ENCODE results near the gene ORM1. TPM values are rescaled to one million over a fixed set of nuclear protein-coding genes. Genes with fewer than 3 reads are reported as not detected.

Gene ORM1
- polyA plus RNA-seq, 3 donors = 2.2 to 4.9 (median 2.8) TPM

DNA sequence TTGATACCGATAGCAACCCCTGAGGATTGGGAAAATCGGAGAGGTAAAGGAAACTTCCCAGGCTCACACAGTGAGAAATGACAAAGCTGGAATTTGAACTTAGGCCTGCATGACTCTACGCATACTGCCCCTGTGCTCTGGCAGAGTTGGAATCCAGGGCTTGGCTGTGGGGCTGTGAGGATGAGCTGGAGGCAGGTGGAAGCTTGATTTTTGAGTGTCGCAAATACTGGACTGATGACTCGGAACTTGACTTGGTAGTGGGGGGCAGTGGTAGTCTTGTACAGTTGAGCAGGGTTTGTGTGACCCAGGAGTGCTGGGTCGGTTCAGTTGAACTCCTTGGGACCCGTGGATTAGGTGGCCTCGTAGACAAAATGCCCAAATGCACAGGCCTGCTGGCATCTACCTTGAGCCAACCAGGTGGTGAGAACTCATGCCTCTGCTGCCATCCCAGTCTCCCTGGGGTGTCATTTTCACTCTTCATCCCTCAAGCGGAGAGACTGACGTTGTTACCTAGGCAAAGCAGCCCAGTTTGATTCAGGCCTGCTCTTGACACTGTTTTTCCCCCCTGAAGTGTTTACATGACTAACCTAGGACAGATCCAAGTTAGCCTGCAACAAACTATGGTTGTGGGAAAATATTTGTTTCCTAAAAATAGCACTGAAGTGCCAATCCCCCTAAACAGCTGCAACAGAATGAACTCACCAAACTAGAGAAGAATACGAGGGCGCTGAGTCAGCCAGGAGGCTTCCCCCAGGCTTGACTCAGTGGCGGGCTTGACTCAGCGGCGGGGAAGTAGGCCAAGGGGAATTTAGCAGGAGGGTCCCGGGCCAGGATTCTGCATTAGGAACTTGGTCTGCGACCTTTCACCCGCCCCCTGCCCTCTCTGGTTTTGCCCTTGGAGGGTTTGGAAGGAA, 45.7 kb upstream of the ORM1 start:
- H3K27ac ChIP-seq (ENCODE audit: low read depth in 1 of 2, low read length in 2 of 2) = no peak overlapping the region
- no peak overlapping the region for H2AFZ ChIP-seq (ENCODE audit: insufficient read depth, low read depth, low read length, poor library complexity, severe bottlenecking)
- Mint-ChIP-seq H3K36me3 (no peaks in the 10 kb centered on the region), H3K27me3 (ENCODE audit: low read depth in 3 of 3) (peaks cover 3 to 8% (median 6%) of the 10 kb centered on the region in 3 donors), H3K4me1 (no peaks in the 10 kb centered on the region), H3K27ac (no peak overlapping the region), H3K4me3 (peak overlapping the region in 1 of 2 donors; percentile 3), H3K9me3 (peaks cover 0 to 3% (median 0%) of the 10 kb centered on the region in 7 donors)
- H3K4me3 ChIP-seq (replicated peaks in 1 of 3; ENCODE audit: low read depth in 2 of 3, low read length in 3 of 3) = no peak overlapping the region
- H3K36me3 ChIP-seq (replicated peaks in 1 of 2; ENCODE audit: control insufficient read depth in 1 of 2, insufficient read depth in 2 of 2, low read length in 2 of 2) = no peaks in the 10 kb centered on the region
- 87% methylated on average over 8 of the region's 18 CpGs for WGBS (ENCODE audit: insufficient coverage)
- intact Hi-C loops (cut with micrococcal nuclease) = no loop called here
- H3K27me3 ChIP-seq (ENCODE audit: control insufficient read depth in 2 of 2, insufficient read depth in 2 of 2, low read length in 2 of 2) = no peaks in the 10 kb centered on the region
- H3K79me2 ChIP-seq (ENCODE audit: insufficient read depth, low read length) = no peaks in the 10 kb centered on the region
- H3K9me3 ChIP-seq (replicated peaks in 1 of 2; ENCODE audit: control insufficient read depth in 1 of 2, insufficient read depth in 1 of 2, low read length in 2 of 2) = no peaks in the 10 kb centered on the region
- DNase-seq = no peak
- H3K9ac ChIP-seq (ENCODE audit: insufficient read depth, low read length, poor library complexity, severe bottlenecking) = no peak overlapping the region
- no peaks in the 10 kb centered on the region for H3K4me1 ChIP-seq (ENCODE audit: control insufficient read depth in 1 of 2, insufficient read depth in 2 of 2, low read length in 2 of 2)
- H4K20me1 ChIP-seq (ENCODE audit: insufficient read depth, low read length) = no peaks in the 10 kb centered on the region
- H3K4me2 ChIP-seq (replicated peaks; ENCODE audit: extremely low read depth, low read length, poor library complexity, severe bottlenecking) = no peak overlapping the region
- TF ChIP-seq, protein P1, sequence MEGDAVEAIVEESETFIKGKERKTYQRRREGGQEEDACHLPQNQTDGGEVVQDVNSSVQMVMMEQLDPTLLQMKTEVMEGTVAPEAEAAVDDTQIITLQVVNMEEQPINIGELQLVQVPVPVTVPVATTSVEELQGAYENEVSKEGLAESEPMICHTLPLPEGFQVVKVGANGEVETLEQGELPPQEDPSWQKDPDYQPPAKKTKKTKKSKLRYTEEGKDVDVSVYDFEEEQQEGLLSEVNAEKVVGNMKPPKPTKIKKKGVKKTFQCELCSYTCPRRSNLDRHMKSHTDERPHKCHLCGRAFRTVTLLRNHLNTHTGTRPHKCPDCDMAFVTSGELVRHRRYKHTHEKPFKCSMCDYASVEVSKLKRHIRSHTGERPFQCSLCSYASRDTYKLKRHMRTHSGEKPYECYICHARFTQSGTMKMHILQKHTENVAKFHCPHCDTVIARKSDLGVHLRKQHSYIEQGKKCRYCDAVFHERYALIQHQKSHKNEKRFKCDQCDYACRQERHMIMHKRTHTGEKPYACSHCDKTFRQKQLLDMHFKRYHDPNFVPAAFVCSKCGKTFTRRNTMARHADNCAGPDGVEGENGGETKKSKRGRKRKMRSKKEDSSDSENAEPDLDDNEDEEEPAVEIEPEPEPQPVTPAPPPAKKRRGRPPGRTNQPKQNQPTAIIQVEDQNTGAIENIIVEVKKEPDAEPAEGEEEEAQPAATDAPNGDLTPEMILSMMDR (IDR thresholded peaks at IDR 0.05) = no peak

DNA sequence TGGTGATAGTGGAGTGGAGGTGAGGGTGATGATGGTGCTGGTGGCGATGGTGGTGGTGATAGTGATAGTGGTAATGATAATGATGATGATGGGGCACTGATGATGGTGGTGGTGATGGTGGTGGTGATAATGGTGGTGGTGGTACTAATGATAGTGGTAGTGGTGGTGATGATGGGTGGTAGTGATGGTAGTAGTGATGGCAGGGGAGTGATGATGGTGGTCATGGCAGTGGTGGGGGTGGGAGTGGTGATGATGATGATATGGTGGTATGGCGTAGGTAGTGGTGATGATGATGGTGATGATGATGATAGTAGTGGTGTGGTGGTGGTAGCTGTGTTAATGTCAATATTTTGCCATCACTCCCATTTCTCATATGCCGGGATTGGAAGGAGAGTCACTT, 44.5 kb upstream of the ORM1 start:
- peaks cover 3 to 8% (median 6%) of the 10 kb centered on the region in 3 donors for H3K27me3 Mint-ChIP-seq (ENCODE audit: low read depth in 3 of 3)

More for the DNA sequence above, 44.5 kb upstream of the ORM1 start:
- intact Hi-C loops (cut with micrococcal nuclease) = no loop called here
- no peaks in the 10 kb centered on the region for H3K36me3 ChIP-seq (replicated peaks in 1 of 2; ENCODE audit: control insufficient read depth in 1 of 2, insufficient read depth in 2 of 2, low read length in 2 of 2)
- H3K79me2 ChIP-seq (ENCODE audit: insufficient read depth, low read length) = no peaks in the 10 kb centered on the region
- H4K20me1 ChIP-seq (ENCODE audit: insufficient read depth, low read length) = no peaks in the 10 kb centered on the region
- H3K4me1 Mint-ChIP-seq = peaks cover 5% of the 10 kb centered on the region
- H2AFZ ChIP-seq (ENCODE audit: insufficient read depth, low read depth, low read length, poor library complexity, severe bottlenecking) = no peak overlapping the region
- H3K36me3 Mint-ChIP-seq = no peaks in the 10 kb centered on the region
- no peak overlapping the region for H3K4me3 ChIP-seq (replicated peaks in 1 of 3; ENCODE audit: low read depth in 2 of 3, low read length in 3 of 3)
- DNase-seq = no peak
- no peak overlapping the region for H3K4me3 Mint-ChIP-seq
- TF ChIP-seq, protein P1 (IDR thresholded peaks at IDR 0.05) = no peak
- H3K27me3 ChIP-seq (ENCODE audit: control insufficient read depth in 2 of 2, insufficient read depth in 2 of 2, low read length in 2 of 2) = no peaks in the 10 kb centered on the region
- peaks cover 4% of the 10 kb centered on the region in 2 donors for H3K4me1 ChIP-seq (ENCODE audit: control insufficient read depth in 1 of 2, insufficient read depth in 2 of 2, low read length in 2 of 2)
- no CpG with 5 or more reads among the region's 3 CpGs for WGBS (ENCODE audit: insufficient coverage)
- no peak overlapping the region for H3K27ac ChIP-seq (ENCODE audit: low read depth in 1 of 2, low read length in 2 of 2)
- peaks cover 0 to 3% (median 0%) of the 10 kb centered on the region in 7 donors for H3K9me3 Mint-ChIP-seq
- H3K4me2 ChIP-seq (replicated peaks; ENCODE audit: extremely low read depth, low read length, poor library complexity, severe bottlenecking) = no peak overlapping the region
- no peak overlapping the region for H3K27ac Mint-ChIP-seq
- H3K9ac ChIP-seq (ENCODE audit: insufficient read depth, low read length, poor library complexity, severe bottlenecking) = no peak overlapping the region
- H3K9me3 ChIP-seq (replicated peaks in 1 of 2; ENCODE audit: control insufficient read depth in 1 of 2, insufficient read depth in 1 of 2, low read length in 2 of 2) = no peaks in the 10 kb centered on the region
